Astrocyte of the cerebellum (primary cell): Measurements from ENCODE around the gene POLD2.

Experiments used
- DNase-seq: peaks from one replicate; pipeline ENCODE4 v3.0.0-alpha.2; 2011; ENCODE audit warnings: low read depth
- H3K4me3 ChIP-seq: 2 replicates; pipeline ENCODE4 v1.5.1; 2011; ENCODE audit warnings: mild to moderate bottlenecking, low read depth, low read length, moderate library complexity
- in situ Hi-C: cut with HindIII; loops from 2 replicates; pipeline ENCODE4 v1.10.0; 2017; ENCODE audit warnings: low sequenced_read_pairs
- TF ChIP-seq, protein P1 (sequence below): IDR thresholded peaks from 2 replicates; pipeline ENCODE4 v1.5.1; 2012; ENCODE audit warnings: low read length, low read depth, moderate library complexity, mild to moderate bottlenecking; ENCODE audit errors: missing control alignments

Gene POLD2

GRCh38 chr7:44152971-44153947 is 29.9 kb upstream of the POLD2 start:
- DNase-seq = no peak
- in situ Hi-C loops = no loop called here
- TF ChIP-seq, protein P1, sequence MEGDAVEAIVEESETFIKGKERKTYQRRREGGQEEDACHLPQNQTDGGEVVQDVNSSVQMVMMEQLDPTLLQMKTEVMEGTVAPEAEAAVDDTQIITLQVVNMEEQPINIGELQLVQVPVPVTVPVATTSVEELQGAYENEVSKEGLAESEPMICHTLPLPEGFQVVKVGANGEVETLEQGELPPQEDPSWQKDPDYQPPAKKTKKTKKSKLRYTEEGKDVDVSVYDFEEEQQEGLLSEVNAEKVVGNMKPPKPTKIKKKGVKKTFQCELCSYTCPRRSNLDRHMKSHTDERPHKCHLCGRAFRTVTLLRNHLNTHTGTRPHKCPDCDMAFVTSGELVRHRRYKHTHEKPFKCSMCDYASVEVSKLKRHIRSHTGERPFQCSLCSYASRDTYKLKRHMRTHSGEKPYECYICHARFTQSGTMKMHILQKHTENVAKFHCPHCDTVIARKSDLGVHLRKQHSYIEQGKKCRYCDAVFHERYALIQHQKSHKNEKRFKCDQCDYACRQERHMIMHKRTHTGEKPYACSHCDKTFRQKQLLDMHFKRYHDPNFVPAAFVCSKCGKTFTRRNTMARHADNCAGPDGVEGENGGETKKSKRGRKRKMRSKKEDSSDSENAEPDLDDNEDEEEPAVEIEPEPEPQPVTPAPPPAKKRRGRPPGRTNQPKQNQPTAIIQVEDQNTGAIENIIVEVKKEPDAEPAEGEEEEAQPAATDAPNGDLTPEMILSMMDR = no peak
- no peak overlapping the region for H3K4me3 ChIP-seq

DNA sequence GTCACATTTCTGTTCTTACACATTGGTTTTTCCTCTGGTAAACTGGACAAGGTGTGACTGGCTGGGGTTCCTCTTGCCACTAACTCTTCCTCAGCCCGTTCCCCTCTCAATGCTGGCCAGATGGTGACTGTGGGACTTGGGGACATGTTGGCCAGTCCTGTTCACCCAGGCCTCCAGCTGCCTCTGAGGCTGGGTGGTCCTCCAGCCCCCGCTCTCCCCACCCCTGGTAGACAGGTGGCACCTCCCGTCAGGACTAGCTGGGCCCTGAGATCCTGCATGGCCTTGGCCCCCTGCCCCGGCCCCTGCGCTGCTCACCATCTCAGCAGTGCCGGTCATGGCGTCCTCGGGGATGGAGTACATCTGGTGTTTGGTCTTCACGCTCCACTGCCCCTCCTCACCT is 28.6 kb upstream of the POLD2 start:
- H3K4me3 ChIP-seq = no peak overlapping the region
- DNase-seq = no peak
- in situ Hi-C loops = no loop called here
- TF ChIP-seq, protein P1 = no peak

GRCh38 chr7:44150966-44151941 is 27.9 kb upstream of the POLD2 start:
- H3K4me3 ChIP-seq = no peak overlapping the region
- no peak for DNase-seq
- in situ Hi-C loops = no loop called here
- TF ChIP-seq, protein P1 = no peak

- TF ChIP-seq, protein P1 = no peak
- no peak overlapping the region for H3K4me3 ChIP-seq
- in situ Hi-C loops = no loop called here
- DNase-seq = no peak
Observed at GRCh38 chr7:44150466-44150832, 27.1 kb upstream of the POLD2 start.

DNA sequence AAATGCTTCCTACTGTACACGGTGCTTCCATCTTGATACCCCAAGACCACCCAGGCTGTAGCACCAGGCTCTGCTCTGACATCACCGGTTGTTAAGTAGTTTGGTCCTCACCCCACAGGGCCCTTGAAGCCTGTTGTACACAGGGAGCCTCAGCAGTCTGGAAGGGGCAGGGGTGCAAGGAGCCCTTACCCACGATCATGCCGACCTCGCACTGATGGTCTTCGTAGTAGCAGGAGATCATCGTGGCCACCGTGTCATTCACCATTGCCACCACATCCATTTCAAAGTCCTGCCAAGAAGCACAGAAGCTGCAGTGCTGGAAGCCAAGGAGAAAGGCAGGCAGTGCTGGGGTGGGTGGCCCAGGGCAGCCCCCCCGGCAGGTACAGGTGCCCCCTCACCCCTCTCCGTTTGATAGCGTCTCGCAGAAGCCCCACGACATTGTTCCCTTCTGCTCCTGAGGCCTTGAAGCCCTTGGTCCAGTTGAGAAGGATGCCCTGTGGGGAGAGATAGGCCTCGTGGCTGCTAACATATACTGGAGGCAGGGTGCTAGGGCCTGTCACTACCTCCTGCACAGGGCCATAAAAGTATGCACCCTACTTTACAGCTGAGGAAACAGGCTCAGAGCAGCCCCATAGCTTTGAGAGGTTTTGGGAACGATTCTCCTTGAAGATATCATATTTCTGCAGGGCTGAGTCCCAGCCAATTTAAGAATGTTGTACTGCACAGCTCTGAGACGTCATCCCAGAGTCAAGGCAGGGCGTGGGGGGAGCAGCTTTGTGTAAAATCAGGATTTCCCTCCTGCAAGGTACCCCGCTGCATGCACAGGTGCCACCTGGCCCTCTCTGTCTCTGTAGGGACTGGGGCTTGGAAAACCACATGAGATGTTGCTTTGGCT is 26.5 kb upstream of the POLD2 start:
- H3K4me3 ChIP-seq = no peak overlapping the region
- in situ Hi-C loops = no loop called here
- TF ChIP-seq, protein P1 = no peak
- DNase-seq = no peak
